ENCODE data around the gene BIN1. TPM values are rescaled to one million over a fixed set of nuclear protein-coding genes. Genes with fewer than 3 reads are reported as not detected.

Gene BIN1
- total RNA-seq, 1 donor from 2014 or later: 182 TPM

GRCh38 chr2:127008265-127009015, 98.5 kb downstream of the BIN1 start:
- DNase-seq (ENCODE audit: low spot score): no peak
- TF ChIP-seq, protein P1, sequence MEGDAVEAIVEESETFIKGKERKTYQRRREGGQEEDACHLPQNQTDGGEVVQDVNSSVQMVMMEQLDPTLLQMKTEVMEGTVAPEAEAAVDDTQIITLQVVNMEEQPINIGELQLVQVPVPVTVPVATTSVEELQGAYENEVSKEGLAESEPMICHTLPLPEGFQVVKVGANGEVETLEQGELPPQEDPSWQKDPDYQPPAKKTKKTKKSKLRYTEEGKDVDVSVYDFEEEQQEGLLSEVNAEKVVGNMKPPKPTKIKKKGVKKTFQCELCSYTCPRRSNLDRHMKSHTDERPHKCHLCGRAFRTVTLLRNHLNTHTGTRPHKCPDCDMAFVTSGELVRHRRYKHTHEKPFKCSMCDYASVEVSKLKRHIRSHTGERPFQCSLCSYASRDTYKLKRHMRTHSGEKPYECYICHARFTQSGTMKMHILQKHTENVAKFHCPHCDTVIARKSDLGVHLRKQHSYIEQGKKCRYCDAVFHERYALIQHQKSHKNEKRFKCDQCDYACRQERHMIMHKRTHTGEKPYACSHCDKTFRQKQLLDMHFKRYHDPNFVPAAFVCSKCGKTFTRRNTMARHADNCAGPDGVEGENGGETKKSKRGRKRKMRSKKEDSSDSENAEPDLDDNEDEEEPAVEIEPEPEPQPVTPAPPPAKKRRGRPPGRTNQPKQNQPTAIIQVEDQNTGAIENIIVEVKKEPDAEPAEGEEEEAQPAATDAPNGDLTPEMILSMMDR (IDR thresholded peaks at IDR 0.05; ENCODE audit: unreplicated experiment): no peak
- Mint-ChIP-seq H3K9me3 (ENCODE audit: unreplicated experiment) (no peaks in the 10 kb centered on the region), H3K27me3 (ENCODE audit: unreplicated experiment) (peaks cover 11% of the 10 kb centered on the region), H3K4me1 (ENCODE audit: unreplicated experiment) (peaks cover 47% of the 10 kb centered on the region), H3K36me3 (ENCODE audit: low read depth, unreplicated experiment) (peaks cover 4% of the 10 kb centered on the region), H3K27ac (ENCODE audit: unreplicated experiment) (no peak overlapping the region), H3K4me3 (ENCODE audit: unreplicated experiment) (no peak overlapping the region)

DNA sequence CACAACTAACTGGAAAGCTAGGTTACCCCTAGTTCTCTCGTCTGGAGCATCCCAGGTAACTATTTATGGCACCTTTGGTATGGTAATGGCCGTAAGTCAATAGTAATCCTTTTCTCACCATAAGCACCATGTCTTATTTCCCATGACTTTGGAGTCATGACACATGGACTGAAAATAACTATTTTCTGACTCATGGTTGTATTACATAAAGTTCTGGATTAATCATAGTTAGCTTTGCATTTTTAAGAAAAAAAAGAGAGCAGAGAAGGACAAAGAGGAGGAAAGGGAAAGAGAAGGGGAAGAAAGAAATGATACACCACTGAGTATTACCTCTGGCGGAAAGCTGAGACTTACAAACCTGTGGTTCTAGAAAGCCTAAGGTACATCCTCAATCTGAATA, 99.3 kb downstream of the BIN1 start:
- Mint-ChIP-seq H3K27me3 (ENCODE audit: unreplicated experiment) (peaks cover 11% of the 10 kb centered on the region), H3K36me3 (ENCODE audit: low read depth, unreplicated experiment) (peaks cover 4% of the 10 kb centered on the region), H3K27ac (ENCODE audit: unreplicated experiment) (no peak overlapping the region), H3K4me1 (ENCODE audit: unreplicated experiment) (peaks cover 47% of the 10 kb centered on the region), H3K4me3 (ENCODE audit: unreplicated experiment) (no peak overlapping the region), H3K9me3 (ENCODE audit: unreplicated experiment) (no peaks in the 10 kb centered on the region)
- TF ChIP-seq, protein P1 (IDR thresholded peaks at IDR 0.05; ENCODE audit: unreplicated experiment): no peak
- no peak for DNase-seq (ENCODE audit: low spot score)

DNA sequence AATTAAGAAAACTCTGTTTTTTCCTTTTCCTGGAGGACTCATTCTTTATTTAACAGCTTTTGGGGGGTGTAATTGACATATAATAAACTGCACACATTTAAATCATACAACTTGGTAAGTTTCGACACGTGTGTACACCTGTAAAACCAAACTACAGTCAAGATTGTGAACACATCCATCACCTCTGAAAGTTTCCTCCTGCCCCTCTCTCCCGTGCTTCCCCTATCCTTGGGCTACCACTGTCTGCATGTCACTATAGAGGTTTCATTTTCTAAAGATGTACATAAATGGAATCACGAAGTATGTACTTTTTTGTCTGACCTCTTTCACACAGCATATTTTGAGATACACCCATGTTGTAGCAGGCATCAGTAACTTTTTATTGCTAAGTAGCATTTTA, 100.0 kb downstream of the BIN1 start:
- DNase-seq (ENCODE audit: low spot score): no peak
- Mint-ChIP-seq H3K9me3 (ENCODE audit: unreplicated experiment) (no peaks in the 10 kb centered on the region), H3K36me3 (ENCODE audit: low read depth, unreplicated experiment) (peaks cover 4% of the 10 kb centered on the region), H3K4me3 (ENCODE audit: unreplicated experiment) (no peak overlapping the region), H3K4me1 (ENCODE audit: unreplicated experiment) (peaks cover 52% of the 10 kb centered on the region), H3K27me3 (ENCODE audit: unreplicated experiment) (peaks cover 9% of the 10 kb centered on the region), H3K27ac (ENCODE audit: unreplicated experiment) (peak overlapping the region; percentile 92)
- TF ChIP-seq, protein P1 (IDR thresholded peaks at IDR 0.05; ENCODE audit: unreplicated experiment): no peak

DNA sequence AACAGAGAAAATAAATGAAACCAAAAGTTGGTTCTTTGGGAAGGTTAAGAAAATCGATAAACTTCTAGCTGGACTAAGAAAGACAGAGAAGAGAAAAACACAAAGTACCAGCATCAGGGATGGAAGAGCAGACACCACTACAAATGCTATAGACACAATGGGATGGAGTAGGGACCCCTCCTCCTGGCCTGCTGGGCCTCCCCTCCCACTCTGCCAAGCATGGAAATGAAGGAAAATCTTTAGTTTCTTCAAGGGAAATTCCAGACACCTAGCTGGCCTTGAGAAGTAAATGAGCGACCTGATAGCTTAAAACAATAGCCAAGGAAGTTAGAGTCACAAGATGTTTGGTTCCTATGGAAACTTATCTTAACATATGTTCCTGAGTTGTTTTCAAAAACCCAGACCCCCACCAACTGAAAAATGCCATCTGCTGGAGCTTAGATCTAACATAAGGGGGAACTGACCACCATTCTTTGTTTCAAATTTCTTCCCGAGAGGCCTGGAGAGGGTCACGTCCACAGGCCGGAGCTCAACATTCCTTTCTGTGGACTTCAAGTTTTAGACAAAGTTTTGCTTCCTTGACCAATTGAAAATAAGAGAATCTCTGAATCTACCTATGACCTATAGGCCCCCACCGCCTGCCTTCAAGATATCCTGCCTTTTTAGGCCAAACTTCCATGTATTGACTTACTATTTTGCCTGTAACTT, 101.9 kb downstream of the BIN1 start:
- no peaks in the 10 kb centered on the region for H3K9me3 Mint-ChIP-seq (ENCODE audit: unreplicated experiment)
- peak overlapping the region; percentile 99 for H3K27ac Mint-ChIP-seq (ENCODE audit: unreplicated experiment)
- peaks cover 9% of the 10 kb centered on the region for H3K27me3 Mint-ChIP-seq (ENCODE audit: unreplicated experiment)
- peak overlapping the region; percentile 43 for H3K4me3 Mint-ChIP-seq (ENCODE audit: unreplicated experiment)
- H3K36me3 Mint-ChIP-seq (ENCODE audit: low read depth, unreplicated experiment): no peaks in the 10 kb centered on the region
- DNase-seq (ENCODE audit: low spot score): peak; percentile 55
- TF ChIP-seq, protein P1 (IDR thresholded peaks at IDR 0.05; ENCODE audit: unreplicated experiment): no peak
- peaks cover 47% of the 10 kb centered on the region for H3K4me1 Mint-ChIP-seq (ENCODE audit: unreplicated experiment)
